ENCODE data around the gene CELSR1.

CELSR1 gene

DNA sequence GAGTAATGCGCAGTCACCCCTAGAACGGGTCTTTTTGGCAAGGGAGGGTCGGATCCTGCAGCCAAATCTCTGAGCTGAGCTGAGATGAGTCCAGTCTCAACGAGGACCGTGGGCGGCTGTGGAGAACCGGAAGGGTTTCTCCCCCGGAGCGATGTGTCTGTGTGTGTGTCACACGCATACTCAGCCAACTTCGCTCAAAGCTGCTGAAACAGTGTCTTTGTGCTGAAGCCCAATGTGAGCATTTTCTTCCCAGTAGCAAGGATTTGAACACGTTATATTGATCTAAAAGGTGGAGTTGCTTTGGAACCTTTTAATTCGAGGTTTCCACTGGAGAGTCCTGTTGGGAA is 1.4 kb upstream of the CELSR1 start:
- Histone ChIP-seq H3K4ac (ENCODE audit: low read length) (no peak overlapping the region), H3K27ac (replicated peaks; ENCODE audit: low read length) (no peak overlapping the region), H2BK5ac (ENCODE audit: low read length) (peak overlapping the region; percentile 9), H3K23ac (ENCODE audit: low read depth, low read length, poor library complexity) (no peak overlapping the region), H3K4me1 (ENCODE audit: control insufficient read depth in 2 of 2, insufficient read depth in 1 of 2, low read depth in 1 of 2, low read length in 2 of 2) (peaks cover 3 to 22% of the 10 kb centered on the region in 2 donors), H3K9me3 (replicated peaks in 1 of 2; ENCODE audit: control insufficient read depth in 2 of 2, insufficient read depth in 1 of 2, low read depth in 1 of 2, low read length in 2 of 2) (peaks cover 25 to 26% of the 10 kb centered on the region in 2 donors), H2AK5ac (ENCODE audit: low read depth, low read length) (no peak overlapping the region), H3K27me3 (ENCODE audit: control insufficient read depth in 3 of 3, insufficient read depth in 3 of 3, low read depth in 1 of 3, low read length in 3 of 3) (peaks cover 0 to 32% (median 10%) of the 10 kb centered on the region in 3 experiments), H3K4me3 (ENCODE audit: low read length in 2 of 2) (peak overlapping the region in 1 of 2 donors; percentile 47), H3K18ac (ENCODE audit: low read length) (no peak overlapping the region), H4K8ac (ENCODE audit: low read depth, low read length) (no peak overlapping the region), H3K9ac (ENCODE audit: low read depth, low read length, poor library complexity) (no peak overlapping the region), H2BK120ac (ENCODE audit: low read depth, low read length) (no peak overlapping the region), H4K91ac (ENCODE audit: low read depth, low read length, poor library complexity) (no peak overlapping the region), H3K79me1 (ENCODE audit: low read depth, low read length) (peaks cover 5% of the 10 kb centered on the region), H3K4me2 (ENCODE audit: insufficient read depth, low read length, poor library complexity, severe bottlenecking) (peak overlapping the region; percentile 87), H3K36me3 (replicated peaks in 1 of 2; ENCODE audit: control insufficient read depth in 2 of 2, insufficient read depth in 2 of 2, low read length in 2 of 2) (peaks cover 17 to 25% of the 10 kb centered on the region in 2 donors), H3K14ac (ENCODE audit: low read length) (no peak overlapping the region), H2BK12ac (ENCODE audit: low read length) (no peak overlapping the region), H2BK15ac (ENCODE audit: low read length) (no peak overlapping the region), H2AFZ (ENCODE audit: low read length) (peak overlapping the region; percentile 89)
- no peak for DNase-seq (ENCODE audit: low spot score)
- no CpG with 5 or more reads among the region's 13 CpGs for WGBS, 2 donors (ENCODE audit: extremely low coverage in 2 of 2, insufficient read length in 2 of 2, insufficient replicate concordance in 1 of 2)

DNA sequence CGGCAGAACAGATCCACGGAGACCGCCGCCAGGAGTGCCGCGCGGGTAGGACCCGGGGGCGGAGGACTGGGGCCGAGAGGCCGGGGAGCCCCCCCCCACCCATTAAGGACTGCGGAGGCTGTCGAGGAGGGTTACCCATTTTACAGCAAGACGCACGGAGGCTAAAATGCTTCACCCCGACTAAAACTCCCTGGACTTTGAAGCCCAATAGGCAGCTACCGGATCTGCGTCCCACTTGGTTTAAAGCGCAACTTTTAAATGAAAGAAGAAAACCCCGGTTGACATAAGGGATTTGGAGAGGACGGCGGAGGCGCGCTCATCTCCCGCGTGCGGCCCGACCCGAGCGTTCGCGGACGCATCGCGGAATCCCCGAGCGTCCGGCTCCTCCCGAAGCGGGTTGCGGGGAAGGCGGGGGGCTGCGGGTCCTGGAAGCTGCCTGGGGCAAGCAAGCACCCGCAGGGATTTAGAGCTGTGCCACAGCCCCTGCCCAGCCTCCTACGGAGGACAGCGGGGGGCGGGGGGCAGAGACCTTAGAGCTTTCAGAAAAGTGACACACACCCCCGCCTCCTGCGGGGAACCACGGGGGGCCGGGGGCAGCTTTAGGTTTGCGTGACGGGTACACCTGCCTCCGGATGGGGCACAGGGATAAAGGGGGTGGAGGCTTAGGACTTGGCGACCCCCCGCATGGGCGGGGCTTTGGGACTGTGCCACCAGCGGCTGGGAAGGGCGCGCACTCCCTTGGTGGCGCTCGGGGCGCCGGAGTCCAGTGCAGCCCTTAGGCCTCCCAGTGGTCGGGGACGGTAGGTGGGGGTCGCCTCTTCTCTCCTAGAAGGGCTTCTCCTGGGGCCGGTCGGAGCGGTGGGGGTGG is 760 bp upstream of the CELSR1 start:
- Histone ChIP-seq H3K27ac (replicated peaks; ENCODE audit: low read length) (no peak overlapping the region), H2BK15ac (ENCODE audit: low read length) (peak overlapping the region; percentile 94), H2BK120ac (ENCODE audit: low read depth, low read length) (no peak overlapping the region), H3K14ac (ENCODE audit: low read length) (no peak overlapping the region), H2AFZ (ENCODE audit: low read length) (peak overlapping the region; percentile 89), H2AK5ac (ENCODE audit: low read depth, low read length) (peak overlapping the region; percentile 78), H3K27me3 (ENCODE audit: control insufficient read depth in 3 of 3, insufficient read depth in 3 of 3, low read depth in 1 of 3, low read length in 3 of 3) (peaks cover 0 to 33% (median 10%) of the 10 kb centered on the region in 3 experiments), H3K4ac (ENCODE audit: low read length) (no peak overlapping the region), H4K8ac (ENCODE audit: low read depth, low read length) (no peak overlapping the region), H2BK5ac (ENCODE audit: low read length) (peak overlapping the region; percentile 20), H3K9me3 (replicated peaks in 1 of 2; ENCODE audit: control insufficient read depth in 2 of 2, insufficient read depth in 1 of 2, low read depth in 1 of 2, low read length in 2 of 2) (peaks cover 28 to 32% of the 10 kb centered on the region in 2 donors), H3K18ac (ENCODE audit: low read length) (peak overlapping the region; percentile 92), H3K4me1 (ENCODE audit: control insufficient read depth in 2 of 2, insufficient read depth in 1 of 2, low read depth in 1 of 2, low read length in 2 of 2) (peaks cover 3 to 24% of the 10 kb centered on the region in 2 donors), H3K79me1 (ENCODE audit: low read depth, low read length) (peaks cover 5% of the 10 kb centered on the region), H3K4me2 (ENCODE audit: insufficient read depth, low read length, poor library complexity, severe bottlenecking) (peak overlapping the region; percentile 87), H3K9ac (ENCODE audit: low read depth, low read length, poor library complexity) (no peak overlapping the region), H3K23ac (ENCODE audit: low read depth, low read length, poor library complexity) (no peak overlapping the region), H3K36me3 (replicated peaks in 1 of 2; ENCODE audit: control insufficient read depth in 2 of 2, insufficient read depth in 2 of 2, low read length in 2 of 2) (peaks cover 17 to 31% of the 10 kb centered on the region in 2 donors), H2BK12ac (ENCODE audit: low read length) (no peak overlapping the region), H4K91ac (ENCODE audit: low read depth, low read length, poor library complexity) (no peak overlapping the region), H3K4me3 (ENCODE audit: low read length in 2 of 2) (peak overlapping the region; percentile 47 to 70)
- no CpG with 5 or more reads among the region's 70 CpGs for WGBS, 2 donors (ENCODE audit: extremely low coverage in 2 of 2, insufficient read length in 2 of 2, insufficient replicate concordance in 1 of 2)
- DNase-seq (ENCODE audit: low spot score): peak; percentile 41

DNA sequence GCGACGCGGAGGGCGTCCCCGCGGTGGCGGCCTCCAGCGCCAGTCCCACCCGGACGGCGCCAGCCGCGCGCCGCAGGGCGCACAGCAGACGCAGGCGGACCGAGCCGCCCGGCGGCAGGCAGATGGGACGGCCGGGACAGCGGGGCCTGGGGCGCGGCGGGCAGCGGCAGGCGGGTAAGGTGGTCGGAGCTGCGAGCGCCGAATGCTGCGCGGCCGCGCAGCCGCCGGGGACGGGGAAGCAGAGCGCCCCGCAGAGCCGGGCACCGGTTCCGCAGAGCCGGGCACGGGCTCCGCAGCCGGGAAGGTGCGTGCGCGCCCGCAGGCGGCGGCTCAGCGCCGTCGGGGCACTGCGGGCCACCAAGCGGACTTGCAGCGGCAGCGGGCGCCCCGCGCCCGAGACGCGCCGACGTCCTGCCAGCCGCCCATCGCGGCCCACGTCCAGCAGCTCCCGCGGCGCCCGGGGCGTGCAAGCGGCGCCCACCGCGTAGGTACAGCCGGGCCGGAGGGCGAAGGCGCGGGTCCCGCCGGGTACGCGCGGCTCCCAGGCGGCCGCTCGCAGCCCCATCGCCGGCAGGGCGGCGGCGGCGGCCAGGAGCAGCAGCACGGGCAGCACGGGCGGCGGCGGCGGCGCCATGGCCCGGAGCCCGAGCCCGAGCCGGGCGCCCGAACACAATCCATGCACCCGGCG is 739 bp downstream of the CELSR1 start:
- no peak overlapping the region for H4K91ac ChIP-seq (ENCODE audit: low read depth, low read length, poor library complexity)
- WGBS, 2 donors (ENCODE audit: extremely low coverage in 2 of 2, insufficient read length in 2 of 2, insufficient replicate concordance in 1 of 2): no CpG with 5 or more reads among the region's 118 CpGs

More for the DNA sequence above, 739 bp downstream of the CELSR1 start:
- H2AK5ac ChIP-seq (ENCODE audit: low read depth, low read length): peak overlapping the region; percentile 16
- H3K4me1 ChIP-seq (ENCODE audit: control insufficient read depth in 2 of 2, insufficient read depth in 1 of 2, low read depth in 1 of 2, low read length in 2 of 2): peaks cover 7 to 23% of the 10 kb centered on the region in 2 donors
- H2BK15ac ChIP-seq (ENCODE audit: low read length): peak overlapping the region; percentile 90
- H3K4me3 ChIP-seq (ENCODE audit: low read length in 2 of 2): peak overlapping the region; percentile 47 to 83
- H3K27ac ChIP-seq (replicated peaks; ENCODE audit: low read length): no peak overlapping the region
- peaks cover 0 to 33% (median 10%) of the 10 kb centered on the region in 3 experiments for H3K27me3 ChIP-seq (ENCODE audit: control insufficient read depth in 3 of 3, insufficient read depth in 3 of 3, low read depth in 1 of 3, low read length in 3 of 3)
- H3K36me3 ChIP-seq (replicated peaks in 1 of 2; ENCODE audit: control insufficient read depth in 2 of 2, insufficient read depth in 2 of 2, low read length in 2 of 2): peaks cover 17 to 42% of the 10 kb centered on the region in 2 donors
- H2BK5ac ChIP-seq (ENCODE audit: low read length): peak overlapping the region; percentile 16
- H3K9ac ChIP-seq (ENCODE audit: low read depth, low read length, poor library complexity): peak overlapping the region; percentile 67
- H2BK120ac ChIP-seq (ENCODE audit: low read depth, low read length): no peak overlapping the region
- H3K79me1 ChIP-seq (ENCODE audit: low read depth, low read length): peaks cover 5% of the 10 kb centered on the region
- H3K23ac ChIP-seq (ENCODE audit: low read depth, low read length, poor library complexity): peak overlapping the region; percentile 87
- no peak overlapping the region for H3K4ac ChIP-seq (ENCODE audit: low read length)
- no peak overlapping the region for H4K8ac ChIP-seq (ENCODE audit: low read depth, low read length)
- peak overlapping the region; percentile 92 for H3K18ac ChIP-seq (ENCODE audit: low read length)
- H3K4me2 ChIP-seq (ENCODE audit: insufficient read depth, low read length, poor library complexity, severe bottlenecking): peak overlapping the region; percentile 68
- peak; percentile 24 for DNase-seq (ENCODE audit: low spot score)
- H2BK12ac ChIP-seq (ENCODE audit: low read length): peak overlapping the region; percentile 16
- peak overlapping the region; percentile 96 for H3K14ac ChIP-seq (ENCODE audit: low read length)
- H3K9me3 ChIP-seq (replicated peaks in 1 of 2; ENCODE audit: control insufficient read depth in 2 of 2, insufficient read depth in 1 of 2, low read depth in 1 of 2, low read length in 2 of 2): peaks cover 28 to 42% of the 10 kb centered on the region in 2 donors
- H2AFZ ChIP-seq (ENCODE audit: low read length): peak overlapping the region; percentile 91

Measured in neuronal stem cell (in vitro differentiated cells).